PFSK-1 (cell line): ENCODE results near the gene LNX1.

Source experiments
- FOXP2 ChIP-seq: optimal IDR thresholded peaks from 2 replicates; pipeline ENCODE3; 2011; ENCODE audit warnings: borderline replicate concordance, control low read depth, inconsistent platforms; ENCODE audit not compliant: insufficient read depth; ENCODE audit errors: extremely low read length, extremely low read depth
- POLR2AphosphoS5 ChIP-seq: IDR thresholded peaks from 2 replicates; pipeline ENCODE4 v1.6.1; 2012; ENCODE audit warnings: low read depth, mild to moderate bottlenecking, control low read depth, low read length, moderate library complexity
- SIN3A ChIP-seq: IDR thresholded peaks from 2 replicates; pipeline ENCODE4 v1.6.1; 2012; ENCODE audit warnings: mild to moderate bottlenecking, low read length, moderate library complexity, borderline replicate concordance; ENCODE audit not compliant: insufficient read depth
- TAF1 ChIP-seq: IDR thresholded peaks from 2 replicates; pipeline ENCODE4 v1.6.1; 2012; ENCODE audit warnings: low read length, control low read depth, borderline replicate concordance; ENCODE audit not compliant: insufficient read depth
- TF ChIP-seq, protein P1 (sequence below), 2 experiments: IDR thresholded peaks; 2 replicates each; pipeline versions ENCODE4 v1.6.1 to v1.8.0; 2011 to 2012; ENCODE audit warnings: low read depth in 2 of 2, low read length in 2 of 2, control low read depth in 1 of 2, inconsistent platforms in 1 of 2, mild to moderate bottlenecking in 1 of 2, moderate library complexity in 1 of 2; ENCODE audit not compliant: insufficient read depth in 1 of 2

The LNX1 gene

GRCh38 chr4:53596901-53597300, 5.6 kb upstream of the LNX1 start:
- no peak for TF ChIP-seq TAF1
- no peak for TF ChIP-seq SIN3A
- no peak for TF ChIP-seq FOXP2
- no peak for TF ChIP-seq POLR2AphosphoS5
- TF ChIP-seq, protein P1, sequence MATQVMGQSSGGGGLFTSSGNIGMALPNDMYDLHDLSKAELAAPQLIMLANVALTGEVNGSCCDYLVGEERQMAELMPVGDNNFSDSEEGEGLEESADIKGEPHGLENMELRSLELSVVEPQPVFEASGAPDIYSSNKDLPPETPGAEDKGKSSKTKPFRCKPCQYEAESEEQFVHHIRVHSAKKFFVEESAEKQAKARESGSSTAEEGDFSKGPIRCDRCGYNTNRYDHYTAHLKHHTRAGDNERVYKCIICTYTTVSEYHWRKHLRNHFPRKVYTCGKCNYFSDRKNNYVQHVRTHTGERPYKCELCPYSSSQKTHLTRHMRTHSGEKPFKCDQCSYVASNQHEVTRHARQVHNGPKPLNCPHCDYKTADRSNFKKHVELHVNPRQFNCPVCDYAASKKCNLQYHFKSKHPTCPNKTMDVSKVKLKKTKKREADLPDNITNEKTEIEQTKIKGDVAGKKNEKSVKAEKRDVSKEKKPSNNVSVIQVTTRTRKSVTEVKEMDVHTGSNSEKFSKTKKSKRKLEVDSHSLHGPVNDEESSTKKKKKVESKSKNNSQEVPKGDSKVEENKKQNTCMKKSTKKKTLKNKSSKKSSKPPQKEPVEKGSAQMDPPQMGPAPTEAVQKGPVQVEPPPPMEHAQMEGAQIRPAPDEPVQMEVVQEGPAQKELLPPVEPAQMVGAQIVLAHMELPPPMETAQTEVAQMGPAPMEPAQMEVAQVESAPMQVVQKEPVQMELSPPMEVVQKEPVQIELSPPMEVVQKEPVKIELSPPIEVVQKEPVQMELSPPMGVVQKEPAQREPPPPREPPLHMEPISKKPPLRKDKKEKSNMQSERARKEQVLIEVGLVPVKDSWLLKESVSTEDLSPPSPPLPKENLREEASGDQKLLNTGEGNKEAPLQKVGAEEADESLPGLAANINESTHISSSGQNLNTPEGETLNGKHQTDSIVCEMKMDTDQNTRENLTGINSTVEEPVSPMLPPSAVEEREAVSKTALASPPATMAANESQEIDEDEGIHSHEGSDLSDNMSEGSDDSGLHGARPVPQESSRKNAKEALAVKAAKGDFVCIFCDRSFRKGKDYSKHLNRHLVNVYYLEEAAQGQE (IDR thresholded peaks at IDR 0.05; ENCODE audit: insufficient read depth in 1 of 2, low read depth in 2 of 2, low read length in 2 of 2): no peak

GRCh38 chr4:53595834-53596233, 4.5 kb upstream of the LNX1 start:
- no peak for TF ChIP-seq SIN3A
- TF ChIP-seq TAF1: no peak
- TF ChIP-seq, protein P1 (IDR thresholded peaks at IDR 0.05; ENCODE audit: insufficient read depth in 1 of 2, low read depth in 2 of 2, low read length in 2 of 2): no peak
- no peak for TF ChIP-seq FOXP2
- TF ChIP-seq POLR2AphosphoS5: no peak

DNA sequence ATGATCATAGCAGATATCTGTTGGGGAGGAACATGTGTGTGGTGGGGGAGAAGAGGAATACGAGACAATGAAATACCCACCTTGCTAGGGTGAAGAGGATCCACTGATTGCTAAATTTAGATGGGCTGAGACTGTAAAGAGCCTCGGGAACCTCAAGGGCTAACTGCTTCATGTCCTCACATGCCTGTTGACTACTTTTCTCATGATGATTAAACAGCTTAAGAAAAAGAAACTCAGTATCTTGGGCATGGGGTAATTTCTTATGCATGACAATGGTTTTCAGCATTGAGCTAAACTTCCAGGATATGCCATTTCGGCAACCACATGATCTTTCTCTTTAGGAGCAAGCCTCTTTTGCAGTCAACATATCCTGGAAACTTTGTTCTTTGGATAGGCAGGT, 3.9 kb upstream of the LNX1 start:
- no peak for TF ChIP-seq POLR2AphosphoS5
- TF ChIP-seq FOXP2: no peak
- TF ChIP-seq TAF1: no peak
- TF ChIP-seq, protein P1 (IDR thresholded peaks at IDR 0.05; ENCODE audit: insufficient read depth in 1 of 2, low read depth in 2 of 2, low read length in 2 of 2): no peak
- no peak for TF ChIP-seq SIN3A

DNA sequence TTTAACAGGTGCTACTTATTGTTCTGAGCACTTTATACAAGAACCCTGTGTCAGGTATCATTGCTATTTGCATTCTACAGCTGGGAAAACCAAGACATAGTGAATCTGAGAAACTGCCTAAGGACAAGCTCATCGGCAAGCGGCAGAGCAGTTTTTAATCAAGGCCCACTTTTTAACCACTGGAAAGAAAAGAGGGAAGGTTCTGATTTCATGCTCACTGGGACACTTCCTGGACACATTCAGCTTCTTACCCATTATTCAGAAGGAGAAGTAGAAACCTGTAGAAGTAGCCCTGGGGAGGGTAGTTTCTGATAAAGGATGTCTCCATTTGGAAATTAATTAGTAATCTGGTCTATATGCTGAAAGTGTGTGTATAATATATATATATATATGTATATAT, 2.5 kb upstream of the LNX1 start:
- TF ChIP-seq SIN3A (no peak), TAF1 (no peak), POLR2AphosphoS5 (no peak), FOXP2 (no peak)
- TF ChIP-seq, protein P1 (IDR thresholded peaks at IDR 0.05; ENCODE audit: insufficient read depth in 1 of 2, low read depth in 2 of 2, low read length in 2 of 2): no peak
